CD8-positive, alpha-beta memory T cell (primary cell): ENCODE data around the gene NBEAL1. TPM values are rescaled to one million over a fixed set of nuclear protein-coding genes. Genes with fewer than 3 reads are reported as not detected.
"Not testable (repeated sequence)": the region's sequence is repeated elsewhere in the genome, so short reads cannot be mapped to it uniquely, and the experiment has no call there.

ENCODE experiments used
- CTCF ChIA-PET: fragments of 350-600 bp; sonication (Branson Sonifier 250); formaldehyde crosslinking; loops from one replicate; lab custom pipeline; 2021; ENCODE audit warnings: antibody characterized with exemption; lab: Charles Lee
- POLR2A ChIA-PET: fragments of 350-600 bp; sonication (Branson Sonifier 250); formaldehyde crosslinking; loops from one replicate; lab custom pipeline; 2021; ENCODE audit warnings: antibody characterized with exemption; lab: Charles Lee
- DNase-seq, 5 donors: peaks; one replicate each; pipeline versions ENCODE4 v3.0.0 to v3.0.0-alpha.2; 2020 to 2022; ENCODE audit warnings: mixed read lengths in 1 of 5
- H3K27ac ChIP-seq: one replicate; pipeline ENCODE4 v1.7.0; 2013; ENCODE audit warnings: low read depth, mild to moderate bottlenecking, low read length, moderate library complexity
- H3K27me3 ChIP-seq: 2 replicates; pipeline ENCODE4 v1.7.0; 2013; ENCODE audit warnings: low read length, mild to moderate bottlenecking; ENCODE audit not compliant: insufficient read depth, poor library complexity, severe bottlenecking
- H3K36me3 ChIP-seq: 2 replicates; pipeline ENCODE4 v1.7.0; 2013; ENCODE audit warnings: mild to moderate bottlenecking, low read length, moderate library complexity; ENCODE audit not compliant: insufficient read depth
- H3K4me1 ChIP-seq: 2 replicates; pipeline ENCODE4 v1.7.0; 2013; ENCODE audit warnings: mild to moderate bottlenecking, low read length, moderate library complexity; ENCODE audit not compliant: insufficient read depth
- H3K4me3 ChIP-seq: 2 replicates; pipeline ENCODE4 v1.7.0; 2013; ENCODE audit warnings: mild to moderate bottlenecking, low read length
- H3K9me3 ChIP-seq: 2 replicates; pipeline ENCODE4 v1.7.0; 2013; ENCODE audit warnings: mild to moderate bottlenecking, low read length
- H3K27ac Mint-ChIP-seq, 8 donors: one replicate each; pipeline ENCODE4 v1.8.0; 2020 to 2021; ENCODE audit warnings: mixed read lengths in 8 of 8, mild to moderate bottlenecking in 6 of 8, inconsistent platforms in 3 of 8, moderate library complexity in 3 of 8
- H3K27me3 Mint-ChIP-seq, 2 donors: one replicate each; pipeline ENCODE4 v1.8.0; 2020 to 2021; ENCODE audit warnings: mixed read lengths in 2 of 2, mild to moderate bottlenecking in 1 of 2, moderate library complexity in 1 of 2
- H3K36me3 Mint-ChIP-seq, 3 donors: one replicate each; pipeline ENCODE4 v1.8.0; 2020 to 2021; ENCODE audit warnings: mixed read lengths in 3 of 3, inconsistent platforms in 1 of 3, mild to moderate bottlenecking in 1 of 3
- H3K4me1 Mint-ChIP-seq, 3 donors: one replicate each; pipeline ENCODE4 v1.8.0; 2020 to 2021; ENCODE audit warnings: mixed read lengths in 3 of 3, inconsistent platforms in 1 of 3, mild to moderate bottlenecking in 1 of 3
- H3K4me3 Mint-ChIP-seq, 7 donors: one replicate each; pipeline ENCODE4 v1.8.0; 2020 to 2021; ENCODE audit warnings: mixed read lengths in 7 of 7, mild to moderate bottlenecking in 6 of 7, moderate library complexity in 4 of 7, inconsistent platforms in 2 of 7
- H3K9me3 Mint-ChIP-seq, 5 donors: one replicate each; pipeline ENCODE4 v1.8.0; 2020 to 2022; ENCODE audit warnings: mixed read lengths in 5 of 5, mild to moderate bottlenecking in 3 of 5, moderate library complexity in 2 of 5, inconsistent platforms in 1 of 5
- polyA plus RNA-seq: library from polyadenylated mRNA; unstranded; fragments of 300-500 nt; fragmentation: Illumina TruSeq; gene quantifications from one replicate; pipeline ENCODE4 v1.2.3, GENCODE V29; 2021
- total RNA-seq, 2 experiments: library from RNA; stranded (reverse); gene quantifications; one replicate each; pipeline ENCODE4 v1.2.3, GENCODE V29; 2021

Gene NBEAL1
- total and polyA plus RNA-seq, 3 experiments from 2014 or later: 8.5 to 10.1 (median 8.6) TPM

DNA sequence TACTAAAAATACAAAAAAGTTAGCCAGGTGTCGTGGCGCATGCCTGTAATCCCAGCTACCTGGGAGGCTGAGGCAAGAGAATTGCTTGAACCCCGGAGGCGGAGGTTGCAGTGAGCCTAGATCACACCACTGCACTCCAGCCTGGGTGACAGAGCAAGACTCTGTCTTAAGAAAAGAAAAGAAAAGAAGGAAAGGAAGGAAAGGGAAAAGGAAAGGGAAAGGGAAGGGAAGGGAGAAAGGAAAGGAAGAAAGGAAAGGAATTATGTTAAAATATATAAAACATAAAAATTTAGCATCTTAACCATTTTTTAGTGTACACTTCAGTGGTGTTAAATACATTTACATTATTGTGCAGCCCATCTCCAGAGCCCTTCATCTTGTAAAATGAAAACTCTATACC is 76.0 kb downstream of the NBEAL1 start:
- H3K9me3 Mint-ChIP-seq, H3K27ac ChIP-seq, H3K4me1 Mint-ChIP-seq, H3K9me3 ChIP-seq, H3K27me3 ChIP-seq, POLR2A ChIA-PET, H3K4me3 Mint-ChIP-seq, H3K4me3 ChIP-seq, H3K36me3 ChIP-seq, H3K4me1 ChIP-seq, H3K27me3 Mint-ChIP-seq, DNase-seq, CTCF ChIA-PET: not testable (repeated sequence)
- peaks cover 3 to 18% (median 12%) of the 10 kb centered on the region in 3 donors for H3K36me3 Mint-ChIP-seq
- peak overlapping the region in 1 of 8 donors; percentile 38 for H3K27ac Mint-ChIP-seq

DNA sequence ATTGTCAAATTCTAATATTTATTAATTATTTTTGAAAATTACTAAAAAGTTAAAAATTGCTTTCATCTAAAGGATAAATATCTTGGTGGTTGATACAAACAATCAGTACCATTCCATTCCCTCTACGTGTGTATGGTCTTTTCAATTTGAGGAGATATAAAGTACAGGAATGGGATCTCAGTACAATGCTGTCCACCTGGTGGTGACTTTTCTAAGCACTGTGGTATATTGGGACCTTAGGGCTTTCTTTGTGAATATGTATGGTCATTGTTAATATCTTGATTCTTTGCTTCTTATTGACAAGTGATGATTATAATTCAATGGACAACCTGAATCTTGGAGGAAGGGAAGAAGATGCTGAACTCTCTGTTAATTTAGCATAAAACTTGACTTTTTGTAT is 83.1 kb downstream of the NBEAL1 start:
- Mint-ChIP-seq H3K4me1 (no peaks in the 10 kb centered on the region), H3K4me3 (no peak overlapping the region), H3K36me3 (peaks cover 23 to 33% (median 28%) of the 10 kb centered on the region in 3 donors), H3K27ac (no peak overlapping the region), H3K27me3 (no peaks in the 10 kb centered on the region), H3K9me3 (peaks cover 0 to 4% (median 3%) of the 10 kb centered on the region in 5 donors)
- Histone ChIP-seq H3K36me3 (no peaks in the 10 kb centered on the region), H3K4me1 (no peaks in the 10 kb centered on the region), H3K9me3 (no peaks in the 10 kb centered on the region), H3K27ac (no peak overlapping the region), H3K27me3 (no peaks in the 10 kb centered on the region), H3K4me3 (no peak overlapping the region)
- no peak for DNase-seq
- POLR2A ChIA-PET: no interaction called here
- CTCF ChIA-PET: no interaction called here

GRCh38 chr2:203102357-203102756 is 87.7 kb downstream of the NBEAL1 start:
- POLR2A ChIA-PET, H3K27me3 Mint-ChIP-seq: not testable (repeated sequence)
- H3K36me3 Mint-ChIP-seq: peaks cover 36 to 49% (median 48%) of the 10 kb centered on the region in 3 donors

GRCh38 chr2:203104273-203104672 is 89.6 kb downstream of the NBEAL1 start:
- no peaks in the 10 kb centered on the region for H3K27me3 ChIP-seq
- H3K4me1 ChIP-seq: no peaks in the 10 kb centered on the region
- CTCF ChIA-PET: no interaction called here
- no peak overlapping the region for H3K4me3 Mint-ChIP-seq
- H3K27me3 Mint-ChIP-seq: no peaks in the 10 kb centered on the region
- H3K36me3 ChIP-seq: no peaks in the 10 kb centered on the region
- H3K4me1 Mint-ChIP-seq: peaks cover 0 to 1% (median 0%) of the 10 kb centered on the region in 3 donors
- H3K27ac ChIP-seq: no peak overlapping the region
- H3K27ac Mint-ChIP-seq: no peak overlapping the region
- peaks cover 12% of the 10 kb centered on the region for H3K9me3 ChIP-seq
- H3K9me3 Mint-ChIP-seq: peaks cover 17 to 27% (median 19%) of the 10 kb centered on the region in 5 donors
- DNase-seq: no peak
- POLR2A ChIA-PET: no interaction called here
- H3K36me3 Mint-ChIP-seq: peaks cover 37 to 55% (median 49%) of the 10 kb centered on the region in 3 donors
- H3K4me3 ChIP-seq: no peak overlapping the region

More at GRCh38 chr2:203102357-203102756, 87.7 kb downstream of the NBEAL1 start:
- peaks cover 17 to 27% (median 19%) of the 10 kb centered on the region in 5 donors for H3K9me3 Mint-ChIP-seq
- H3K27ac Mint-ChIP-seq, H3K27ac ChIP-seq, H3K36me3 ChIP-seq, H3K4me1 ChIP-seq, H3K4me3 ChIP-seq, H3K4me1 Mint-ChIP-seq, DNase-seq, CTCF ChIA-PET, H3K27me3 ChIP-seq, H3K4me3 Mint-ChIP-seq: not testable (repeated sequence)
- H3K9me3 ChIP-seq: peaks cover 12% of the 10 kb centered on the region

- no peaks in the 10 kb centered on the region for H3K27me3 ChIP-seq
- no peaks in the 10 kb centered on the region for H3K27me3 Mint-ChIP-seq
- H3K4me3 ChIP-seq: no peak overlapping the region
- no peak overlapping the region for H3K27ac ChIP-seq
- H3K9me3 Mint-ChIP-seq: peaks cover 17 to 27% (median 19%) of the 10 kb centered on the region in 5 donors
- no peaks in the 10 kb centered on the region for H3K36me3 ChIP-seq
- peaks cover 0 to 5% (median 1%) of the 10 kb centered on the region in 3 donors for H3K4me1 Mint-ChIP-seq
- peaks cover 30 to 51% (median 45%) of the 10 kb centered on the region in 3 donors for H3K36me3 Mint-ChIP-seq
- H3K4me3 Mint-ChIP-seq: no peak overlapping the region
- no peak overlapping the region for H3K27ac Mint-ChIP-seq
- peaks cover 12% of the 10 kb centered on the region for H3K9me3 ChIP-seq
- CTCF ChIA-PET: no interaction called here
- no peak for DNase-seq
- no peaks in the 10 kb centered on the region for H3K4me1 ChIP-seq
- POLR2A ChIA-PET: interaction anchor here (0.8 kb wide), 1 partner anchor 10 kb away, joined by 3 read pairs; no protein-coding TSS in a partner anchor
Measured at GRCh38 chr2:203105996-203106395, 91.3 kb downstream of the NBEAL1 start.

DNA sequence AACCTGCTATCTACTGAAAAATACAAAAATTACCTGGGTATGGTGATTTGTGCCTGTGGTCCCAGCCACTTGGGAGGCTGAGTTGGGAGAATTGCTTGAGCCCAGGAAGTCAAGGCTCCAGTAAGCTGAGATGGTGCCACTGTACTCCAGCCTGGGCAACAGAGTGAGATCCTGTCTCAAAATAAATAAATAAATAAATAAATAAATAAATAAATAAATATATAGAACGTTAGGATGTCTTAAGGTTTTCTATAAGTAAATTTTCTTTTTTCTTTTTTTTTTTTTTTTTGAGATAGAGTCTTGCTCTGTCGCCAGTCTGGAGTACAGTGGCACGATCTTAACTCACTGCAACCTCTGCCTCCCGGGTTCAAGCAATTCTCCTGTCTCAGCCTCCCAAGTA is 95.8 kb downstream of the NBEAL1 start:
- H3K9me3 ChIP-seq, H3K27ac Mint-ChIP-seq, H3K27ac ChIP-seq, H3K4me1 Mint-ChIP-seq, H3K4me3 Mint-ChIP-seq, H3K27me3 Mint-ChIP-seq, H3K36me3 ChIP-seq, CTCF ChIA-PET, H3K4me3 ChIP-seq, H3K9me3 Mint-ChIP-seq, POLR2A ChIA-PET, H3K27me3 ChIP-seq, H3K4me1 ChIP-seq, DNase-seq: not testable (repeated sequence)
- H3K36me3 Mint-ChIP-seq: peaks cover 12 to 37% (median 21%) of the 10 kb centered on the region in 3 donors

GRCh38 chr2:203112342-203112741 is 97.7 kb downstream of the NBEAL1 start:
- Mint-ChIP-seq H3K36me3 (peaks cover 8 to 39% (median 13%) of the 10 kb centered on the region in 3 donors), H3K27me3 (no peaks in the 10 kb centered on the region), H3K27ac (no peak overlapping the region), H3K4me1 (peaks cover 0 to 5% (median 0%) of the 10 kb centered on the region in 3 donors), H3K4me3 (no peak overlapping the region), H3K9me3 (no peaks in the 10 kb centered on the region)
- H3K9me3 ChIP-seq: no peaks in the 10 kb centered on the region
- H3K27me3 ChIP-seq: no peaks in the 10 kb centered on the region
- DNase-seq: no peak
- H3K36me3 ChIP-seq: no peaks in the 10 kb centered on the region
- POLR2A ChIA-PET: interaction anchor here (0.5 kb wide), 1 partner anchor 1525 kb away, joined by 3 read pairs; no protein-coding TSS in a partner anchor
- CTCF ChIA-PET: no interaction called here
- H3K27ac ChIP-seq: no peak overlapping the region
- H3K4me3 ChIP-seq: no peak overlapping the region
- H3K4me1 ChIP-seq: no peaks in the 10 kb centered on the region

- not testable (repeated sequence) for H3K9me3 Mint-ChIP-seq, H3K27me3 Mint-ChIP-seq
Measured at GRCh38 chr2:203115201-203115700, 100.6 kb downstream of the NBEAL1 start.

More at GRCh38 chr2:203115201-203115700, 100.6 kb downstream of the NBEAL1 start:
- H3K36me3 ChIP-seq, CTCF ChIA-PET, H3K9me3 ChIP-seq, H3K4me1 ChIP-seq, H3K4me3 ChIP-seq, H3K27me3 ChIP-seq, H3K27ac Mint-ChIP-seq, H3K4me1 Mint-ChIP-seq, DNase-seq, H3K27ac ChIP-seq, H3K4me3 Mint-ChIP-seq, POLR2A ChIA-PET: not testable (repeated sequence)
- H3K36me3 Mint-ChIP-seq: peaks cover 8 to 34% (median 12%) of the 10 kb centered on the region in 3 donors
